ENCODE measurements around the gene CTAGE4. TPM values are rescaled to one million over a fixed set of nuclear protein-coding genes. Genes with fewer than 3 reads are reported as not detected.
A peak's percentile ranks its signal among the peaks of the same experiment; 100 is the strongest.
"Not testable (repeated sequence)": the region's sequence is repeated elsewhere in the genome, so short reads cannot be mapped to it uniquely, and the experiment has no call there.

Gene CTAGE4, protein sequence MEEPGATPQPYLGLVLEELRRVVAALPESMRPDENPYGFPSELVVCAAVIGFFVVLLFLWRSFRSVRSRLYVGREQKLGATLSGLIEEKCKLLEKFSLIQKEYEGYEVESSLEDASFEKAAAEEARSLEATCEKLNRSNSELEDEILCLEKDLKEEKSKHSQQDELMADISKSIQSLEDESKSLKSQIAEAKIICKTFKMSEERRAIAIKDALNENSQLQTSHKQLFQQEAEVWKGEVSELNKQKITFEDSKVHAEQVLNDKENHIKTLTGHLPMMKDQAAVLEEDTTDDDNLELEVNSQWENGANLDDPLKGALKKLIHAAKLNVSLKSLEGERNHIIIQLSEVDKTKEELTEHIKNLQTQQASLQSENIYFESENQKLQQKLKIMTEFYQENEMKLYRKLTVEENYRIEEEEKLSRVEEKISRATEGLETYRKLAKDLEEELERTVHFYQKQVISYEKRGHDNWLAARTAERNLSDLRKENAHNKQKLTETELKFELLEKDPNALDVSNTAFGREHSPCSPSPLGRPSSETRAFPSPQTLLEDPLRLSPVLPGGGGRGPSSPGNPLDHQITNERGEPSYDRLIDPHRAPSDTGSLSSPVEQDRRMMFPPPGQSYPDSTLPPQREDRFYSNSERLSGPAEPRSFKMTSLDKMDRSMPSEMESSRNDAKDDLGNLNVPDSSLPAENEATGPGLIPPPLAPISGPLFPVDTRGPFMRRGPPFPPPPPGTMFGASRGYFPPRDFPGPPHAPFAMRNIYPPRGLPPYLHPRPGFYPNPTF
- 2.7 TPM in 1 of 2 replicates, not detected in the other for total RNA-seq (2014; rRNA removed; shearing (Covaris generic))

GRCh38 chr7:144183166-144183565, at the start of gene CTAGE4:
Gene CTAGE4 (plus strand): TSS chr7:144183466. CDS start chr7:144183504, 38 bp downstream.
- not testable (repeated sequence) for DNase-seq (ENCODE audit: low read depth)

- DNase-seq (ENCODE audit: low read depth) = no peak
These were observed 49.1 kb upstream of the CTAGE4 start for GRCh38 chr7:144134116-144134515.

DNA sequence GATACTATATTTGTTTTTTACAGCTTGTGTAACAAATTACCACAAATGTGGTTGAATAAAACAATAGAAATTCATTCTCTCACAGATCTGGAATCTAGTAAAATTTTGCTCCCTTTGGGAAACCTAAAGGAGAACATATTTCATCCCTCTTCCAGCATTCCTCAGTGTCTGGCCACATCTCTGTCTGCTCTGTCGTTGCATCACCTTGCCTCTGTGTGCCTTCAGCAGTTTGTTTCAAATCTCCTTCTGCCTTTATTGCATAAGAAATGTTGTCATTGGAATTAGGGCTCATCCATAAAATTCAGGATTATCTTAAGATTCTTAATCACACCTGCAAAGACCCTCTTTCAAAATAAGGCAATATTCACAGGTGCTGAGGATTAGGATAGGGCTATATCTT, 45.8 kb upstream of the CTAGE4 start:
- no peak for DNase-seq (ENCODE audit: low read depth)

DNA sequence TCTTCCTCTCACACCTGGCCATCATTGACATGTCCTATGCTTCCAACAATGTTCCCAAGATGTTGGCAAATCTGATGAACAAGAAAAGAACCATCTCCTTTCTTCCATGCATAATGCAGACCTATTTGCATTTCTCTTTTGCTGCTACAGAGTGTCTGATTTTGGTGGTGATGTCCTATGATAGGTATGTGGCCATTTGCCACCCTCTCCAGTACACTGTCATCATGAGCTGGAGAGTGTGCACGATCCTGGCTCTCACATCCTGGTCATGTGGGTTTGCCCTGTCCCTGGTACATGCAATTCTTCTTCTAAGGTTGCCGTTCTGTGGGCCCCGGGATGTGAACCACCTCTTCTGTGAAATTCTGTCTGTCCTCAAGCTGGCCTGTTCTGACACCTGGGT, 41.1 kb upstream of the CTAGE4 start:
- peak; percentile 9 for DNase-seq (ENCODE audit: low read depth)

DNA sequence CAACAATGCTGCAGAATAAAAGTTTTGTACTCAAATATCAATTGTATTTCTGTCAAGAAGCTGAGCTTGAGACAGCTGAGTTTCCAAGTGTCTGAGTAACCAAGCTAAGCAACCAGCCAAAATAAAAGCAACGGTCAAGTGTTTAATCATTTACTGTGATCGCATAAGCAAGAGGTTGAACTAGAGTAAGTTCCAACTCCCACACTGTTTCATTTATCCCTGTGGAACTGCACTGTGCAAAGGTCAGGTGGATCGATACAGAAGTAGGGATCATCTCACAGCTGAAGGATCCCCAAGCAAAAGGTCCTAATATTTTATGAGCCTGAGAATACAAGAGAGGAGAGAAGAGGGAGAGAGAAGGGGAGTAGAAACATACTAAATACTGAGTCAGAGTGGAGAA, 38.8 kb upstream of the CTAGE4 start:
- DNase-seq (ENCODE audit: low read depth) = no peak

GRCh38 chr7:144148224-144148827, 34.9 kb upstream of the CTAGE4 start:
- DNase-seq (ENCODE audit: low read depth) = no peak

- no peak for DNase-seq (ENCODE audit: low read depth)
These were observed 24.4 kb upstream of the CTAGE4 start for GRCh38 chr7:144158861-144159260.

- no peak for DNase-seq (ENCODE audit: low read depth)
These were observed 18.5 kb upstream of the CTAGE4 start for GRCh38 chr7:144164784-144165183.

- not testable (repeated sequence) for DNase-seq (ENCODE audit: low read depth)
These were observed 11.5 kb upstream of the CTAGE4 start for GRCh38 chr7:144171594-144172350.

DNA sequence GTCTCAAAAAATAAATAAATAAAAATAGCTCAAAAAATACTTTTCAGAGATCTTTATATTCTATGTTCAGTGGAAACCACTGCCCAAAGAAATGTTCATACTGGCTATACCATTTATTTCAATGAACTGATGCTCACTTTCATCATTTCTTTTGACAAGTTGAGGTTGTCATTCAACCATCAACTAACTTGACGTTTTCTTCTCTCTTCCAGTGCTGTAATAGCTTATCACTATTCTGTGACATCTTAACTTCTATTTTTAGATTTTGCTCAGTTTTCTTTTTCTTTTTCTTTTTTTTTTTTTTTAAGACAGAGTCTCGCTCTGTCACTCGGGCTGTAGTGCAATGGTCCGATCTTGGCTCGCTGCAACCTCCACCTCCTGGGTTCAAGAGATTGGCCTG, 8.7 kb upstream of the CTAGE4 start:
- no peak for DNase-seq (ENCODE audit: low read depth)

- DNase-seq (ENCODE audit: low read depth) = peak; percentile 15
These were observed 4.7 kb upstream of the CTAGE4 start for GRCh38 chr7:144178380-144179164.

DNA sequence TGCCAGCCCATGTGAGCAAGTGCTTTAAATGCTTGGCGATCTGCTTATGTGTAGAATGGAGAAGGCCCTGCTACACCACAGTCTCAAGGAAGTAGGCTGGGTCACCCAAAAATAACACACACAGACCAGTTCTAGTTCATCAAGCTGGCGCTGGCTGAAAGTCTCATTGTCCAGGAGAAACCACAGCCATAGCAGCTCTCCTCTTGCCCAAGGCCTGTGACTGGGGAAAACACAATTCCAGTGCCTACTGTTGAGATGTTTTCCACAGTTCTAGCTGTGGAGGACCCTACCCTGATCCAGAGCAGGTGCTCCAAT, 4.1 kb upstream of the CTAGE4 start:
- DNase-seq (ENCODE audit: low read depth) = not testable (repeated sequence)

DNA sequence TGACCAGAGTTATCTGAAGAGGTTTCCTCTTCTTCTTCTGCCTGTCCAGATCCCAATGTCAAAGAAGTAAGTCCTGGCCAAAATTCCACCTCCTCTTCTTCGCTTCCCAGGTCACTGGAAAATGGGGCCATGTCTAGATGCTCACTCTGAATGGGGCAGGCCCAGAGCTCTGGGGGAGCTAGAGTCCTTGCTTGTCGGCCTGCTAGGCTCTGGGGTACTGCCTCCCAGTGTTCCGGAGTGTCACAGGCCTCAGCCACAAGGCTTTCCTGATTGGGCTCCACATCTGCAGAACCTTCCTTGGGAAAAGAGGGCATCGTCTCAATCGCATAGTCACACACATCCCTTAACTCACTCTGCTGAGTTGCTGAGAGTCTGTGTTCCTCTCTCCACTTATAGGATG, 4.6 kb downstream of the CTAGE4 start:
- not testable (repeated sequence) for DNase-seq (ENCODE audit: low read depth)

DNA sequence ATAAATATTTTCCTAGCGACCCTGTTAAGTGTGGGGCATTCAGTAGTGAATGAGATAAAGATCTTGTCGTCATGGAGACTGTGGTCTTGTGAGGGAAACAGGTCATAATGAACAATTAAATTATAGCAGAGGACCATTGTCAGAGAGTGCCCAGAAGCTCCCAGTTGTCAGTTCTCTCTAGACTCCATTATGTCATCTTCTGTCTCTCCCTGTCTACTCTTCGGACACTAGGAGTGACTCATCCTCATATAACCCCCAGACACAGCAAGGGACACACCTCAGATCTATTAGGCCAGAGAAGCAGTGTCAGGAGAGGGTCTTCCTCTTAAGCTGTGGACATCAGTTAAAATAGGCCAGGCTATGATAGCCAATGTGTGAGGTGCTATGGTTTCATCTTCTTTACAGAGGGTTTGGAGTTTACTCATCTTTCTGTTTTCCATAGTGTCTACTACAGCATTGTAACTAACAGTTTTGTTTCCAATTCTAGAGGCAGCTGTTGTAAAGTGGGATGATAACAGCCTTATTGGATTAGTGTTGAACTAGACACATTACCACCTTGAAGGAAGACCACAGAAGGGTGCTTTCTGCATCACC, 5.4 kb downstream of the CTAGE4 start:
- DNase-seq (ENCODE audit: low read depth) = not testable (repeated sequence)

DNA sequence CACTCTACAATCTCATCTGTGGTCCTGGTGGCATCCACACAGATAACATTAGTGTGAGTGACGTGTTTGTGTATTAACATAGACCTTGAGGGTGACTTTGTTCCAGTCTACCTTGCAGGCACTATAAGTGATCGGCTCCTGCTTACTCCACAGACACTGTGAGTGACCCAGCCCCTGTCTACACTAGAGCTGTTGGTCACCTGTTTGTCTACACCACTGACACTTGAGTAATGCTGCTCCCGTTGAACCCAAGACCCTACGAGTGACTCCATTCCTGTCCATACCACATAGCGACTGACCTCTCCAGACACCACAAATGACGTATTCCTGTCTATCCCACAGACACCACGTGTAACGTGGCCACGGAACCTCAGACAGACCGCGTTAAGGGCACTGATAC, 10.5 kb downstream of the CTAGE4 start:
- not testable (repeated sequence) for DNase-seq (ENCODE audit: low read depth)

GRCh38 chr7:144194453-144194852, 11.2 kb downstream of the CTAGE4 start:
- not testable (repeated sequence) for DNase-seq (ENCODE audit: low read depth)

GRCh38 chr7:144195212-144195872, 12.1 kb downstream of the CTAGE4 start, which contains the start of gene ARHGEF35:
Gene ARHGEF35 (minus strand): TSS chr7:144195833. CDS start chr7:144188383, 7,450 bp downstream.
- not testable (repeated sequence) for DNase-seq (ENCODE audit: low read depth)

GRCh38 chr7:144198934-144199333, 15.7 kb downstream of the CTAGE4 start:
- DNase-seq (ENCODE audit: low read depth) = not testable (repeated sequence)

DNA sequence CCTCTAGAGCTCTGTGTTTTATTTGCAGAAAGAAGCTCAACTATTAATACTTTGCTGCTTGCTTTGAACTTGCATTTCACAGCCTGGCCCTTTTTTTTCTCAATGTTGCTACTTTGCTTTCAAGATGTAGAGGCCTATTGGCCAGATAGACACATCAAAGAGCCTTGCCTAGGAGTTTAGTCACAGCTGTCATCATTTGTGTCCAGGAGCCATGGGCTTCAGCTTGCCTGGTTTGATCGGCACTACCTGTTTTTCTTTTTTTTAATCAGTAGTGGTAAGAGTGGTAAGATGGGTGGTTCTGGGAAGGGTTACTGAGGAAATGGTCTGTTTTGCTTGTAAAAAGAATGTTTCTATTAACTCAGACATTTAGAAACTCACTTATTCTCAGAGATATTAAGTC, 18.7 kb downstream of the CTAGE4 start:
- DNase-seq (ENCODE audit: low read depth) = not testable (repeated sequence)

DNA sequence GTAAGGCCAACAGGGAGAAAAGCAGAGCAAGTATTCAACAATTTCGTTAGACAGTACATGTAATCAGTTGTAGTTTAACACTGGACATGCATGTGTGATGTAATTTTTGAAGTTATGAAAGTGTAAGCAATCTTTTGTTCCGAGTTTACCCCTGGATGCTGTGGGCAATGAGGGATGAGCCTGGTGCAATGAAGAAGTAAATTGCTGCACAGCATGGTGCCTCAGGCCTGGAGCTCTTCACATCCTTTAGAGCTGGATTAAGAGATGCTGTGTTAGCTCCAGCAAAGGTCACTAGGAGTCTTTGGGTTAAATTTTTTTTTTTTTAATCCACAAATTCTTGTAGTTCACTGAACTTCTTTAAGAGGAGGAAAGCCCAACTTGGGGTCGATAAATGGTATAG, 19.8 kb downstream of the CTAGE4 start:
- DNase-seq (ENCODE audit: low read depth) = not testable (repeated sequence)

All from M059J (cell line).